ACHN (cell line): Measurements from ENCODE around the gene IGF2BP2.
"Not testable (repeated sequence)": the region's sequence is repeated elsewhere in the genome, so short reads cannot be mapped to it uniquely, and the experiment has no call there.

Experiments used
- DNase-seq: peaks from one replicate; pipeline ENCODE4 v3.0.0-alpha.2; 2015
- in situ Hi-C: cut with HindIII; loops from 2 replicates; pipeline ENCODE4 v1.10.0; 2017; ENCODE audit warnings: low sequenced_read_pairs, low pct_ligation_motif_present, low pct_unique_long_range_greater_than_20kb

IGF2BP2 gene

GRCh38 chr3:185825006-185825638 lies at the start of gene IGF2BP2:
Gene IGF2BP2, minus strand, starts transcription at chr3:185825042. Its CDS starts 82 bp downstream, at chr3:185824960.
- in situ Hi-C loops, result no loop called here
- peak; percentile 81 for DNase-seq

GRCh38 chr3:185874119-185874518 lies 49.3 kb upstream of the IGF2BP2 start:
- DNase-seq, result no peak
- in situ Hi-C loops, result no loop called here

- no peak for DNase-seq
- in situ Hi-C loops, result no loop called here
Measured at GRCh38 chr3:185867650-185868049, 42.8 kb upstream of the IGF2BP2 start.

- in situ Hi-C loops, result no loop called here
- DNase-seq, result no peak
Measured at GRCh38 chr3:185866995-185867394, 42.2 kb upstream of the IGF2BP2 start.

GRCh38 chr3:185866555-185866954 lies 41.7 kb upstream of the IGF2BP2 start:
- DNase-seq, result no peak
- in situ Hi-C loops, result no loop called here

GRCh38 chr3:185865247-185865646 lies 40.4 kb upstream of the IGF2BP2 start:
- no peak for DNase-seq
- in situ Hi-C loops, result no loop called here

- in situ Hi-C loops, result no loop called here
- no peak for DNase-seq
Measured at GRCh38 chr3:185864767-185865166, 39.9 kb upstream of the IGF2BP2 start.

GRCh38 chr3:185862920-185863319 lies 38.1 kb upstream of the IGF2BP2 start:
- no peak for DNase-seq
- in situ Hi-C loops, result no loop called here

GRCh38 chr3:185859294-185859972 lies 34.6 kb upstream of the IGF2BP2 start:
- in situ Hi-C loops, result no loop called here

GRCh38 chr3:185858502-185859225 lies 33.8 kb upstream of the IGF2BP2 start:
- no peak for DNase-seq
- in situ Hi-C loops, result no loop called here

More at GRCh38 chr3:185859294-185859972, 34.6 kb upstream of the IGF2BP2 start:
- no peak for DNase-seq

- DNase-seq, result no peak
- in situ Hi-C loops, result no loop called here
Measured at GRCh38 chr3:185857208-185857607, 32.4 kb upstream of the IGF2BP2 start.

GRCh38 chr3:185856652-185857051 lies 31.8 kb upstream of the IGF2BP2 start:
- no peak for DNase-seq
- in situ Hi-C loops, result no loop called here

GRCh38 chr3:185853771-185854170 lies 28.9 kb upstream of the IGF2BP2 start:
- DNase-seq, in situ Hi-C loops: not testable (repeated sequence)

GRCh38 chr3:185852635-185853034 lies 27.8 kb upstream of the IGF2BP2 start:
- DNase-seq, result no peak
- in situ Hi-C loops, result no loop called here

GRCh38 chr3:185851959-185852358 lies 27.1 kb upstream of the IGF2BP2 start:
- in situ Hi-C loops, result no loop called here
- no peak for DNase-seq

- in situ Hi-C loops, result no loop called here
- no peak for DNase-seq
Measured at GRCh38 chr3:185851046-185851445, 26.2 kb upstream of the IGF2BP2 start.

- in situ Hi-C loops, result no loop called here
- no peak for DNase-seq
Measured at GRCh38 chr3:185847506-185847905, 22.7 kb upstream of the IGF2BP2 start.

- no peak for DNase-seq
- in situ Hi-C loops, result no loop called here
Measured at GRCh38 chr3:185846037-185846436, 21.2 kb upstream of the IGF2BP2 start.

- in situ Hi-C loops, result no loop called here
- no peak for DNase-seq
Measured at GRCh38 chr3:185844051-185844450, 19.2 kb upstream of the IGF2BP2 start.

GRCh38 chr3:185843635-185844034 lies 18.8 kb upstream of the IGF2BP2 start:
- no peak for DNase-seq
- in situ Hi-C loops, result no loop called here
